AG09309 (cell line): ENCODE data around the gene RIMS3.
"Not testable (repeated sequence)": the region's sequence is repeated elsewhere in the genome, so short reads cannot be mapped to it uniquely, and the experiment has no call there.

Experiments
- DNase-seq: peaks from one replicate; pipeline ENCODE4 v3.0.0-alpha.2; 2010; ENCODE audit warnings: low read depth
- H3K4me3 ChIP-seq: 2 replicates; pipeline ENCODE4 v1.5.1; 2011; ENCODE audit warnings: mild to moderate bottlenecking, low read depth, low read length, moderate library complexity; ENCODE audit not compliant: control insufficient read depth
- TF ChIP-seq, protein P1 (sequence below): IDR thresholded peaks from 2 replicates; pipeline ENCODE4 v1.5.1; 2011; ENCODE audit warnings: mild to moderate bottlenecking, low read depth, low read length, inconsistent platforms; ENCODE audit not compliant: insufficient read depth, control insufficient read depth; ENCODE audit errors: missing control alignments

RIMS3 gene

DNA sequence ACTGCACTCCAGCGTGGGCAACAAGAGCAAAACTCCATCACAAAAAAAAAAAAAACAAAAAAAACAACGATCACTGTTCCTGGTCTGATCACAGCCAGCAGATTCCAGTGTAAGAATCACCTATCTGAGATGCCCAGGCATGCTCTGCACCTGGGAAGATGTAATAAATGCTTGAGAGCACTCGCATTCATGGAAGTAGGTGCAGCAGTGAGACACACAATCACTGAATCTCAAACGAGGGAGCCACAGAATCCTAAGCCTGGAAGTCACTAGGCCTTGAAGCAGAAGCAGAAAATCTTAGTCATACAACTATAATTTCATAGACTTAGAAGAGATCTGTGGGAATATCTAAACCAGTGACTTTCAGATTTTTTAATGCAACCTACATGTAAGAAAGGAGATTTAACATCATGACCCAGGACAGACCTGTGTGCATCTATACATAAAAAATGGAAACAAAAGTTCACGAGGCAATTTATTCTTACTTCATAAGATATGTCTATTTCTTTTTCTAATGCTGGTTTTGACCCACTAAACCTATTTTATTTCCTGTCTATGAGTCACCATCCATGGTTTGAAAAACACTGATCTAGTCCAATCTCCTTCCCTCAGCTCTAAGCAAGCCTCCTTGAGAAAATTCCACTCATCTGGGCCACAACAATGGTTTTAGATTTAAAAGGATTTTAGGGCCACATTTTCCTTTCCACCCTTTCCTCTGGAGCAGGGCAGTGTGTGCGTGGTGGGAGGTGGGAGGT lies 30.4 kb downstream of the RIMS3 start:
- no peak overlapping the region for H3K4me3 ChIP-seq
- no peak for DNase-seq
- TF ChIP-seq, protein P1, sequence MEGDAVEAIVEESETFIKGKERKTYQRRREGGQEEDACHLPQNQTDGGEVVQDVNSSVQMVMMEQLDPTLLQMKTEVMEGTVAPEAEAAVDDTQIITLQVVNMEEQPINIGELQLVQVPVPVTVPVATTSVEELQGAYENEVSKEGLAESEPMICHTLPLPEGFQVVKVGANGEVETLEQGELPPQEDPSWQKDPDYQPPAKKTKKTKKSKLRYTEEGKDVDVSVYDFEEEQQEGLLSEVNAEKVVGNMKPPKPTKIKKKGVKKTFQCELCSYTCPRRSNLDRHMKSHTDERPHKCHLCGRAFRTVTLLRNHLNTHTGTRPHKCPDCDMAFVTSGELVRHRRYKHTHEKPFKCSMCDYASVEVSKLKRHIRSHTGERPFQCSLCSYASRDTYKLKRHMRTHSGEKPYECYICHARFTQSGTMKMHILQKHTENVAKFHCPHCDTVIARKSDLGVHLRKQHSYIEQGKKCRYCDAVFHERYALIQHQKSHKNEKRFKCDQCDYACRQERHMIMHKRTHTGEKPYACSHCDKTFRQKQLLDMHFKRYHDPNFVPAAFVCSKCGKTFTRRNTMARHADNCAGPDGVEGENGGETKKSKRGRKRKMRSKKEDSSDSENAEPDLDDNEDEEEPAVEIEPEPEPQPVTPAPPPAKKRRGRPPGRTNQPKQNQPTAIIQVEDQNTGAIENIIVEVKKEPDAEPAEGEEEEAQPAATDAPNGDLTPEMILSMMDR = no peak

DNA sequence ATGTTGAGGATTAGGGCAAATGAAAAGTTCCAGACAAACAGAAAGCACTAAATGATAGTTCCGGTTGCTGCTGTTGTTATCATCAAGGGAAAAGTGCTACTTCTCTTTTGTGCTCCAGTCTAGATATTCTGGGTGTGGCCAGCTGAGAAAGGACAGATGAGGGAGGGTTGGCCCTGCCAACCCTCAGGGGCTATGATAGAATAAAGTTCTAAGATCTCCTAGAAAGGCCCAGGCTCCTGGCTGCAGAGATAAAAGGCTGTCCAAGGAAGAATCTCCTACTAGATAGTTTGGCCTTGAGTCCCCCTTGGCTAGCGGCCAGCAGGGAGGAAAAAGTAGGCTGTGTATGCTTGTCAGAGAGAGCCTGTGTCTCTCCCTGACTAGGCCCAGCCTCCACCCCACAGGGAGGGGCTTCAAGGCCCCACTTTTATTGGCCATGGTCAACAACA lies 31.5 kb downstream of the RIMS3 start:
- no peak overlapping the region for H3K4me3 ChIP-seq
- no peak for DNase-seq
- TF ChIP-seq, protein P1 = no peak

DNA sequence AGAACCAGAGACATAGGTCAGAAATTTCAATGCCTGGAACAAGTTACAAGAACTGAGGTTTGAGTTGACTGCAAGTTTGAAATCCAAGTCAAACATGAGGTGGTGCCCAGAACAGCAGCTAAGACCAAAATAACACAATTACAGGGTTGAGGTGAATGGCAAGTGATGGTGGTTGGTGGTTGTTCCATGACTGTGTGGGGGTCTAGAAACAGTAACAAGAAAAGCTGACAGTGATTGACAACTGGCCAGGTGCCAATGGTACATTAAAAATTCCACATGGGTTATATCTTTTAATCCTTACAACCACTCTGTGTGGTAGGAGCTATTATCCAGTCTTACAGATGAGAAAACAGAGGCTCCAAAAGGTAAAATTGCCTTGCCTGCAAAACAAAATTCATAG lies 32.0 kb downstream of the RIMS3 start:
- TF ChIP-seq, protein P1 = no peak
- DNase-seq = no peak
- no peak overlapping the region for H3K4me3 ChIP-seq

DNA sequence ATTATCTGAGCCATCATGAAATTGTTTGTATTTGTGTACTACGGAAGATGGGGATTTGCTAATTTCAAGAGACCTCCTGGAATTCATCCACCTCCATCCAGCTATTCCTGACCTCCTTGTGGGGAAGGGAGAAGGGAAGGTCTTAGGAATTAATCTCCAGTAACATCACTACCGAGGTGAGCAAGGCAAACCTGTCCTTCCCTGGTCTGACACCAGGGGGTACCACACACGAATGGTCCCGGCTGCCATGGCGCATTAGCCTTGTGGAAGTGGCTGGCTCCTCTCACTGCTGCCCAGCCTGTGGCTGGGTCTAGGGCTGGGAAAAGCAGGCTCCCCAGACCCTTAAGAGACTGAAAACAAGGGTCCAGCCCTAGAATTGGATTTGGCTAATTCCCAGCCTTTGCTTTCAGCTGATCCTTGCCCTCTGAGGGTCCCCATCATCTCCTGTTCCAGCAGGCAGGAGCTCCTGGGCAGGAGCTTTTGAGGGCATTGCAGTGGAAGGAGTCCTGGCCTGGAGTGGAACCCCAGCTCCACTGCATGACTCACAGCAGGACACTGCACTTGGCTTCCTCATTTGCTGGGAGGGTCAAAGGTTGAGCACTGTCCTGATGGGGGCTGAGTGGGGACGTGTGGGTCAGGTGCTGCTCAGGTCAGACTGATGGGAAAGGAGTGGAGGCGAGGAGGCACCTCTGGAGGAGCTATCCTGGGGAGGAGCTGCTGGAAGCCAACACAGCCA lies 34.8 kb downstream of the RIMS3 start:
- H3K4me3 ChIP-seq = no peak overlapping the region
- TF ChIP-seq, protein P1 = peak; percentile 44
- DNase-seq = no peak

DNA sequence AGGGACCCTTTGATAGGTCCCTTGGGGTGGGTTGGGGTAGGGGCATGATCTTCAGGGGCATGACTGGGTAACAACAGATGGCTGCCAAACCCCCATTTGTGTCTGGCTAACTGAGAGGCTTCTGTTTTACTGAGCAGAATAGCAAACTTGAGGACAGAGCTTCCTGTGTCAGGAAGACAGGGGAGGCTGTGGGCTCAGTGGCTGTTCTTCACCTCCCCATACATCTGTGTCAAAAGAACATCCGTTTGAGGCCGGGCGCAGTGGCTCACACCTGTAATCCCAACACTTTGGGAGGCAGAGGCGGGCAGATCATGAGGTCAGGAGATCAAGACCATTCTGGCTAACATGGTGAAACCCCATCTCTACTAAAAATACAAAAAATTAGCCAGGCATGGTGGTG lies 35.9 kb downstream of the RIMS3 start:
- not testable (repeated sequence) for H3K4me3 ChIP-seq, DNase-seq

DNA sequence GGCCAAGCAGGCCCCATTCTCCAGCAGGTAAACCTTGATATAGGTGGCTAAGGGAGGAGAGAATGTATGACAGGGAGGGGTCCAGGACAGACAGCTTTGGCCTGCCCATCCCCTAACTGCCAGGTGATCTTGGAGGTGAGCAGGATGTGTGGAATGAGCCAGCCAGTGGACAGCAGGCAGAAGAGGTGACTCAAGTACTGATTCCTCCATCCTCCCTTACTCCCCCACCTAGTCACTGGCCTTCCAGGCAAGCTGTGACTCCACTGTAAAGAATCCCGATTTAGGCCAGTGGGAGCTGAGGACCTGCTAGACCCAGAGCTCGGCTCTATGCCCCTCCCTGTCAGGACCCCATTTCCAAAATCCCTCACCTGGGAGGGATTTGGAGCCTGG lies 36.6 kb downstream of the RIMS3 start:
- TF ChIP-seq, protein P1 = no peak
- no peak overlapping the region for H3K4me3 ChIP-seq
- DNase-seq = no peak
